Activated CD8-positive, alpha-beta memory T cell treated with anti-CD3 and anti-CD28 coated beads for 36 hours (primary cell): Measurements from ENCODE around the gene PRKAR1B. TPM values are rescaled to one million over a fixed set of nuclear protein-coding genes. Genes with fewer than 3 reads are reported as not detected.
"Not testable (repeated sequence)": the region's sequence is repeated elsewhere in the genome, so short reads cannot be mapped to it uniquely, and the experiment has no call there.

ENCODE experiments used
- CTCF ChIA-PET: fragments of 350-600 bp; sonication (Branson Sonifier 250); formaldehyde crosslinking; loops from one replicate; lab custom pipeline; 2021; ENCODE audit warnings: antibody characterized with exemption; lab: Charles Lee
- POLR2A ChIA-PET: fragments of 350-600 bp; sonication (Branson Sonifier 250); formaldehyde crosslinking; loops from one replicate; lab custom pipeline; 2021; ENCODE audit warnings: antibody characterized with exemption; lab: Charles Lee
- total RNA-seq, 2 experiments: library from RNA; stranded (reverse); gene quantifications; one replicate each; pipeline ENCODE4 v1.2.3, GENCODE V29; 2021

The PRKAR1B gene
- total RNA-seq, 2 experiments from 2014 or later = 33.5 to 34.5 TPM

DNA sequence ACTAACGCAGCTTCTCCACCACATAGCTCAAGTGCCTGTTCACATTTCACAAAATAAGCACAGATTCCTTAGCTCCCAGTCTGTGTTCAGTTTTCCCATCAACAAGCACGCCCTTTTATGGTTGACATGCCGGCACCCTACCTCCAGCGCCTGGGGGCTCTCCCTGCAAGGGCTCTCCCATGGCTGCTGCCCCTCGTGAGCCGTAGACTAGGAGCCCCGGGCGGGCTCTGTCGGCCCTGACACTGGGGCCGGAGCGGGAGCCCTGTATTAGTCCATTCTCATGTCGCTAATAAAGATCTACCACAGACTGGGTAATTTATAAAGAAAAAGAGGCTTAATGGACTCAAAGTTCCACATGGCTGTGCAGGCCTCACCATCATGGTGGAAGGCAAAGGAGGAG, 34.0 kb upstream of the PRKAR1B start:
- CTCF ChIA-PET = interaction anchor here (0.8 kb wide), 1 partner anchor 428 kb away, joined by 3 read pairs; no protein-coding TSS in a partner anchor
- POLR2A ChIA-PET = no interaction called here

DNA sequence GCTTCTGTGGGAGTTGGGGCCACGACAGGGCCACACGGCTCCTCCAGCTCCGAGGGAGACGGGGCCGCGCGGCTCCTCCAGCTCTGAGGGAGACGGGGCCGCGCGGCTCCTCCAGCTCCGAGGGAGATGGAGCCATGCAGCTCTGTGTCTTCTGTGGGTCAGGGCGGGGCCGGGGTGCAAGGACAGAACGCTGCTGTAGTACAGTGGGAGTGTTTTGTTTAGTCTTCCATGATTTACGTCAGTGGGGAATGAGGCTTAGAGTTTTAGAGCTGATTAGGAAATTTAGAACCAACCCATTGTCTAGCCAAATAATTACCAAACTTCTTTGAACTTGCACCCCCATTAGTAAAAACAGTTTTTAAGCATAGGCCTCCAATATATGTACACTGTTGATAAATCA, 32.9 kb upstream of the PRKAR1B start:
- POLR2A ChIA-PET = no interaction called here

DNA sequence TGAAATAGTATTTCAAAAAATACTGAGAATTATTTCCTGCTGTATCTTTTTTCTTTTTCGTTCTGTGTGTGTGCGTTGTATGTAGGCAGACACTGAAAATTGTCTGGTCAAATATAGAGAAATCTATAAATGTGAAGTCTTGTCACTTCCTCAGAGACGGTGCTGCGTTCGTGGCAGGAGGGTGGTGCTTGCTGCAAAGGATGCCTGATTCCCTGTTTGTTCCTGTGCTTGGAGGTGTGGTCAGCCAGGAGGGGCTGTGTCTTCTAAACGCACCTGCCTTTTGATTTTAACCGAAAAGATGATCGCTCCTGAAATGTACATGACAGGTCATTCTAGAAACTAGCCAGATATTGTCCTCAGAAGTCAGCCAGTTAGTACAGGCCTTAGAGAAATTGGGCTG, 32.5 kb upstream of the PRKAR1B start:
- CTCF ChIA-PET = no interaction called here
- POLR2A ChIA-PET = no interaction called here

More for the DNA sequence above, 32.9 kb upstream of the PRKAR1B start:
- CTCF ChIA-PET = no interaction called here

DNA sequence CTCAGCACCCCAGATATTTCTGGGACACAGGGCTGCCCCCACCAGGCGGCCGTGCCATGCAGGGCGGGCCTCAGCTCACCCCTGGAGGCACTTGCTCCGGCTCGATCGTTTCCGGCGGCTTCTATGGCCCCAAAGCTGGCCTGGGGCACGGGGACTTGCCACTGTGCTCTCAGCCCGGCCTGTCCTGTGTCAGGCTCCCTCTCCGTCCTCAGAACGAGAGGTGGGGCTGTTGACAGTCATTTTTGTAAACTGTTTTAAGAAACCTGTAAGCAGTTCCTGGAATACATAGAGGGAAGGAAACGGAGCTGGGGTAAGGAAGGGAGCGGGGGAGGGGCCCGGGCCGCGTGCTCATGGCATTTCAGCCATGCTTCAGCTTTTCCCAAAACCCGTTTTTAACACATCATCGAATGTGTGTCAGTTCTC, 30.7 kb upstream of the PRKAR1B start:
- POLR2A ChIA-PET = no interaction called here
- CTCF ChIA-PET = no interaction called here

DNA sequence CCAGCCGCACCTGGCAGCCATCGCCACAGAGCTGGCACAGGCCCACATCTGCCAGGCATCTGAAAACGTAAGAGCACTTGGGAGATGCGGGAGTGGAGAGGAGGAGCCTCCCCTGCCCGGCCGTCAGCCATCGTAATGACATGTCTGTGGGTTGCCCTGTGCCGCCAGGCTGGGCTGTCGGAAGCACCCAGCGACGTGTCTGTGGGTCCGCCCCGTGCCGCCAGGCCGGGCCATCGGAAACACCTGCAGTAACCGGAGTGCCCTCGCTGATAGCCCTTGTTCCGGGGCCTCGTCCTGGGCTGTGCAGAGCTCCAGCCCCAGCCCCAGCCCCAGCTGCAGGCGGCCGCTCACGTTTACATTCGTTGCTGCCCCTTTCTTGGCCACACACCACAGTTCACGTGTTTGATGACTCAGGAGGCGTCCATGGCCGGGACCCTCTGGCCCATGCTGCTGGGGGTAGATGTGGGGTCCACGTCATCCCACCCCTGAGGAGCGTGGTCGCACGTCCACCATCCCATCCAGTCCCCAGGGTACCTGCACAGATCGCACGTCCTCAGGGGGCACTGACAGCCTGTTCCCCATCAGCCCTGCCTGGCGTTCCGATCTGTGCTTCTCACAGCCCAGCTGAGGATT, 30.0 kb upstream of the PRKAR1B start:
- ChIA-PET POLR2A (no interaction called here), CTCF (no interaction called here)

DNA sequence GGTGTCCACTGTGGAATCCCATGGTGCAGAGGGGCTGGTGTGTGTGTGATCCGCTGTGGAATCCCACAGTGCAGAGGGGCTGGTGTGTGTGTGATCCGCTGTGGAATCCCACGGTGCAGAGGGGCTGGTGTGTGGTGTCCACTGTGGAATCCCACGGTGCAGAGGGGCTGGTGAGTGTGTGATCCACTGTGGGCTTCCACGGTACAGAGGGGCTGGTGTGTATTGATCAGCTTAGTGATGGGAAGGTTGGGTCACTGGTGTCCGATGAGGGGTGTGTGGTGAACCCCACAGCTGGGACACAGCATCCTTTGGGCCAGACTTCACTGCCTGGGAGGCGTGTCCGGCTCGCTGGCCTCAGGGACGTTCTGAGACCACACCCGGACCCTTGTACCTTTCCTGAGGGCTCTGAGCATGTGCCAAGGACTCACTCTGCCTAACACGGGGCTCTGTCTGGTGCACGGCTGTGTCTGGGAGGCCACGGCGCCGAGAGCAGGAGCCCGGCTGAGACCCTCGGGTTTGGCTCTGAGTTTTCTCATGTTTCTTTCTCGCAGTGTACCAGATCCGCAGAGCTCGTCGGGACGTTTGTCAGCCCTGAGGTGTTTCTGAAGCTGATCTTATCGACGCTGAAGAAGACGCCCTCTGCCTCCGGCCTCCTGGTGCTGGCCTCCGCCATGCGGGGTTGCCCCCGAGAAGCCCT, 29.3 kb upstream of the PRKAR1B start:
- ChIA-PET CTCF (no interaction called here), POLR2A (no interaction called here)

DNA sequence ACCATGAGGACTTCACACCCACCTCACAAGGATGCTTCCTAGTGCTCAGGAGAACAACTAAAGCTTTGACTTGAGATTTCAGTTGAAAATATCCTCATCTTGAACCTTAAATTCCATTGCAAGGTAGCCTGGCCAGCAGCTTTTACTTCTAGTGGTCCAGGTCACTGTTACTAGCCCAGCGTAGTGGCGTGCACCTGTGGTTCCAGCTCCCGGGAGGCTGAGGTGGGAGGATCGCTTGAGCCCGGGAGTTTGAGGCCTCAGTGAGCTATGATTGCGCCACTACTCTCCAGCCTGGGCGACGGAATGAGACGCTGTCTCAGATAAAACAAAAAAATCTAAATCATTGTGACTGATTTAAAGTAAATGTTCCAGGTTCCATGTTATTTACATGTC, 28.3 kb upstream of the PRKAR1B start:
- ChIA-PET POLR2A (no interaction called here), CTCF (no interaction called here)

DNA sequence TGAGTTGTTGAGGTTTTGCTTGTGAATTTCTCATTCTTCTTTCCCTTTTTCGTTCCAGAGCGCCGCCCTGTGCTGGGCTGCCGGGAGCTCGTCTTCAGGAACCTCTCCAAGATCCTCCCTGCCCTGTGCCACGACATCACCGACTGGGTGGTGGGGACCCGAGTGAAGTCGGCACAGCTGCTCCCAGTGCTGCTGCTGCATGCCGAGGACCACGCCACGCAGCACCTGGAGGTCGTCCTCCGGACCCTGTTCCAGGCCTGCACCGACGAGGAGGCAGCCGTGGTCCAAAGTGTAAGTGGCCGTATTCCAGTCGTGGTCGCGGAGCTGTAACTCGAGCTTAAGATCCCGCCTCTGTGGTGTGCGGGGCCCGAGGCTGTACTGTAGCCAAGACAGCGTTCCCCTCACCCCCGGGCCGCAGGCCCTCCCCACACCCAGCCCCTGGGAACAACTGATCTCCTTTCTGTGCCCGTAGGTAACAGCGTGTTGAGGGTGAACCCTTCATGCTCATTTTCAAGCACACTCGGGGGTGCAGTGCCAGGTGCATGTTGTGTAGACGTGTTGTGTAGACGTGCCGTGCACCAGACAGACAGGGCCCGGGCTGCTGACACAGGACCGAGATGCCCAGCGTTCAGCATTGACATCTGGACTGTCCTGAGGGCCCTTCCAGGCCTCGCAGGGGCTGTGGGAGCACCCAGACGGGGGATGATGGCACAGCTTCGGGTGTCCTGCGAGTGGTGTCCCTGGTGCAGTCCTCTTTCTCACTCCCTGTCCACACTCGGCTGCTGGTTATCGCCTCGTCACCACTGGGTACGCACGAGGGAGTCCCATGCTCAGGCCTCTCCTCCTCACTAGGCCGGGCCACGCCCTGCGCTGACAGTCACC, 27.7 kb upstream of the PRKAR1B start:
- CTCF ChIA-PET = no interaction called here
- POLR2A ChIA-PET = no interaction called here

DNA sequence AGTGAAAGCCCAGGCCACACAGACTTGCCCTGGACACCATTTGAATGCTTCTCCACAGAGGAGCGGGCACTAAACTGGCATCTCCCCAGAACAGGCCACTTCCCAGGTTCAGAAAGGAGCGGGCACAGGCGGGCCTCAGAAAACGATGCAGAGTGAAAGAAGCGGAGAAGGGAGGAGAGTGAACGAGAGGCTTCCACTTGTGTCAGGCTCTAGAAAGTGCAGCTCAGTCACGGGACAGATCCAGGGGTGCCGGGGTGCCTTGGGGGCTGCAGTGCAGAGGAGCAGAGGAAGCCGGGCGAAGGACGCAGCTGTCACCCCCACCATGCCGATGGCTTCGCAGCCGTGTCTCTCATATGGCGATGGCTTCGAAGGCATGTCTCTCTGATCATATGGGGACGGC, 26.1 kb upstream of the PRKAR1B start:
- ChIA-PET CTCF (no interaction called here), POLR2A (no interaction called here)

DNA sequence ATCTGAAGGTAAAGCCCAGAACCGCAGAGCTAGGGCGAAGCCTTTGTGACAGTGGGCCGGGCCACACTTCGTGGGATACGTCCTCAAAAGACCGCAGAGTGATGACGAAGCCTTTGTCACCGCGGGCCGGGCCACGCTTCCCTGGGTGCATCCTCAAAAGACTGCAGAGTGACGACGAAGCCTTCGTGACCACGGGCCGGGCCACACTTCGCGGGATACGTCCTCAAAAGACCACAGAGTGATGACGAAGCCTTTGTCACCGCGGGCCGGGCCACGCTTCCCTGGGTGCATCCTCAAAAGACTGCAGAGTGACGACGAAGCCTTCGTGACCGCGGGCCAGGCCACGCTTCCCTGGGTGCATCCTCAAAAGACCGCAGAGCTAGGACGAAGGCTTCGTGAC, 25.2 kb upstream of the PRKAR1B start:
- POLR2A ChIA-PET = not testable (repeated sequence)

DNA sequence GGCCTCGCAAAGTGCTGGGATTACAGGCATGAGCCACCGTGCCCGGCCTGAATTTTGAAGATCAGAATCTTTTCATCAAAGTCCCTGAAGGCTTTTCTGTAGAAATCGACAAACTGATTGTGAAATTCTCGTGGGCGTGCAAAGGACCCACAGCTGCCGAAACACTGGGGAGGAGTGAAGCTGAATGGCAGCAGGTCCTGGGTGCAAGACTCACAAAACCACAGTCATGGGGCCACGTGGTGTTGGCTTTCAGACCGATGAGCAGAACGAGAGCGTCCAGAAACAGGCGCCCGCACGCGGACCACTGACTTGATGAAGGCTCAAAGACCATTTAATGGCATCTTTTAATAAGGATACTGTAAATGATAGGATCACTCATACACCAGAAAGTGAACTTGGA, 24.7 kb upstream of the PRKAR1B start:
- ChIA-PET POLR2A (no interaction called here), CTCF (no interaction called here)

More for the DNA sequence above, 25.2 kb upstream of the PRKAR1B start:
- CTCF ChIA-PET = not testable (repeated sequence)

DNA sequence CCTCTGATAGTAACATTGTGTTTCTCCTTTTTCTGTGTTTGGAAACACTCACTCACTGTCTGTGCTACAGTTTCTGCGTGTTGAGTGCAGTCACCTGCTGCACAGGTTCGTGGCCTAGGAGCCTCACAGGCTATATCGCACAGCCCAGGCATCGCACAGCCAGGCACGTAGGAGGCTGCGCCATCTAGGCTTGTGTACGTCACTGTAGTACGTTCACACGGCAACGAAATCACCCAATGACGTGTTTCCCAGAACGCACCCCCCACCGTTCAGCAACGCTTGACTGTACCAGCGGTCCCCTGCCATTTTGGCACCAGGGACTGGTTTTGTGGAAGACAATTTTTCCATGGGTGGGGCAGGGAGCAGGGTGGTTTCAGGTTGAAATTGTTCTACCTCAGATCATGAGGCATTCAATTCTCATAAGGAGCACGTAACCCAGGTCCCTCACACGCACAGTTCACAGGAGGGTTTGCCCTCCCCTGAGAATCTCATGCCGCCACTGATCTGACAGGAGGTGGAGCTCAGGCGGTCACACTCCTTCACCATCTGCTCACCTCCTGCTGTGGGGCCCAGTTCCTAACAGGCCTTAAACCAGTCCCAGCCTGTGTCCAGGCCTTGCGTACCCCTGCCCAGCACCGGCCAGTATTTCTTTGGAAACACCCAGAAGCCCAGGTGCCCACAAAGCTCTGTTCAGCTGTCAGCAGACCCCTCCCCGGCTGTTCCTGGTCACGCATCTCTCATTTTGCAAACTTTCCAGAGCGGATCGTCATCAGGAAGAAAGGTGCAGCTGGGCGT, 23.2 kb upstream of the PRKAR1B start:
- ChIA-PET POLR2A (no interaction called here), CTCF (no interaction called here)

DNA sequence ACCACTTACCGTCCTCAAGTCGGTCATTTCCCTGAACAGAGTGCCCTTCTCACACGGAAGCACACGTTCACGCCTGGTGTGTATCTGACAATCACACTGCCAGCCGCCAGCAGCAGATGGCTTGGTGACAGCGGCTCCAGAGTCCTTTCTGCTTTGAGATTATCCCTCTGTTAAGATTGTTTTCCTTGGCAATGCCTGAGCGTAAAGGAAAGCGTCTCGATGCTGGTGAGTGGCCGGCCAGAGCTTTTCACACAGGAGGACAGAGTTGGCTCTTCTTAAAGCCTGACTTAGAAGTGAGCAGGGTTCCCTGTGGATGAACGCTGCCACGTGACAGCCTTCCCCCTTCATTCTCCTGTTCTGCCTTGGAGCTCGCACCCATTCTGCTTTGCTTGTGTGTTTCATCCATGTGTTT, 22.1 kb upstream of the PRKAR1B start:
- CTCF ChIA-PET = no interaction called here
- POLR2A ChIA-PET = no interaction called here

DNA sequence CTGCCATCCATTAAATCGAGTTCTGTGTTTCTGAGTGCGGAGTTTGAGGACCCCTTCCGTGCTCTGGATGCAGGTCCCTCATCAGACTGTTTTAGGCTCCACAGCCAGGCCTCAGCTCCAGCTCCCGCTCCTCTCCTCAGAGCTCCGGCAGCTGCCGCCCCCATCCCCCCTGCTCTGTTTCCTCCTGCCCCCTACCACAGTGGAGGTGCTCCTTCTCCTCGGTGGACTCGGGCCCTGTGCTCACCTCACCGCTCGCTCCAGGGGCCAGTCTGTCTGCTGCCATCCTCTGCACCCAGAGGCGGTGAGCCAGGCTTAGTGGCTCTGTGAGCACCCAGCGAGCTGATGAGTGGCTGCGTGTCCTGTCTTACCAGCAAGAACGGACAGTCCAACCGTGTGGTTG, 21.4 kb upstream of the PRKAR1B start:
- ChIA-PET CTCF (no interaction called here), POLR2A (no interaction called here)

DNA sequence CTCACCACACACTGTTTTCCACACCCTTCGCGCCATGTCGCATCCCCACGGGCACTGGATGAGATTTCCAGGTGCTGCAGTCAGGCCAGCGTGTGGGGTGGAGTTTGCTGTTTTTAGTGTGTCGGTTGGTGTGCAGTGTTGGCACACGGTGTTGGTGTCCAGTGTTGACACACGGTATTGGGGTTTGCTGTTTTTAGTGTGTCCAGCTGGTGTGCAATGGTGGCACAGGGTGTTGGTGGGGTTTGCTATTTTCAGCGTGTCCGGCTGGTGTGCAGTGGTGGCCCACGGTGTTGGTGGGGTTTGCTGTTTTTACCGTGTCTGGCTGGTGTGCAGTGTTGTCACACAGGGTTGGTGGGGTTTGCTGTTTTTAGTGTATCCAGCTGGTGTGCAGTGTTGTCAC, 20.1 kb upstream of the PRKAR1B start:
- ChIA-PET CTCF (no interaction called here), POLR2A (no interaction called here)

DNA sequence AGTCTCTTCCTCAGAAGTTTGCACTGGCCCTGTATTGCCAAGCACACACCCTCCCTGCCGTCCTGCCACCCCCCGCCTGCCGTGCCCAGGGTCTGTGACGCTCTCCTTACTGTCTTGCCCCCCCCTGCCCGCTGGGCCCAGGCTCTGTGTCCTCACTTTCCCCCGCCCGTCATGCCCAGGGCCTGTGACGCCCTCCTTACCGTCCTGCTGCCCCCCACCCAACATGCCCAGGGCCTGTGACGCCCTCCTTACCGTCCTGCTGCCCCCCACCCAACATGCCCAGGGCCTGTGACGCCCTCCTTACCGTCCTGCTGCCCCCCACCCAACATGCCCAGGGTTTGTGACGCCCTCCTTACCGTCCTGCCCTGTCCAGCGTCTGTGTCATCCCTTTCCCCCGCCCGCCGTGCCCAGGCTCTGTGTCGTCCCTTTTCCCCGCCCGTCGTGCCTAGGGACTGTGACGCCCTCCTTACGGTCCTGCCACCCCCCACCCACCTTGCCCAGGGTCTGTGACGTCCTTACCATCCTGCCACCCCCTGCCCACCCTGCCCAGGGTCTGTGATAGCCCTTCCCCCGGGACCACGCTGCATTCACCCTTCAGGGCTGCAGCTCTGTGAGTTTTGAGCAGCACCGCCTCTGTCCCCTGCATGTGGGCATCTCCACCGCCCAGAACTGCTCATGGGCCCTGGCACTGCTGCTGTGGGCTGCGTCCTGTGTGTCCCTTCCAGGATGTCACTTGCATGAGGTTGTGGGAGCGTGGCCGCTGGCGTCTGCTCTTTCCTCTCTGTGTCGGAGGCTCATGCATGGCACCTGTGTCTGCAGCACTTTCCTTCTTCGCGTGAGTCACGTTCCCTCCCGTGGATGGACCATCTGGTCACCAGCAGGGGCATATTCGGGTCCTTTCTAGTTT, 19.3 kb upstream of the PRKAR1B start:
- CTCF ChIA-PET = no interaction called here
- POLR2A ChIA-PET = no interaction called here

DNA sequence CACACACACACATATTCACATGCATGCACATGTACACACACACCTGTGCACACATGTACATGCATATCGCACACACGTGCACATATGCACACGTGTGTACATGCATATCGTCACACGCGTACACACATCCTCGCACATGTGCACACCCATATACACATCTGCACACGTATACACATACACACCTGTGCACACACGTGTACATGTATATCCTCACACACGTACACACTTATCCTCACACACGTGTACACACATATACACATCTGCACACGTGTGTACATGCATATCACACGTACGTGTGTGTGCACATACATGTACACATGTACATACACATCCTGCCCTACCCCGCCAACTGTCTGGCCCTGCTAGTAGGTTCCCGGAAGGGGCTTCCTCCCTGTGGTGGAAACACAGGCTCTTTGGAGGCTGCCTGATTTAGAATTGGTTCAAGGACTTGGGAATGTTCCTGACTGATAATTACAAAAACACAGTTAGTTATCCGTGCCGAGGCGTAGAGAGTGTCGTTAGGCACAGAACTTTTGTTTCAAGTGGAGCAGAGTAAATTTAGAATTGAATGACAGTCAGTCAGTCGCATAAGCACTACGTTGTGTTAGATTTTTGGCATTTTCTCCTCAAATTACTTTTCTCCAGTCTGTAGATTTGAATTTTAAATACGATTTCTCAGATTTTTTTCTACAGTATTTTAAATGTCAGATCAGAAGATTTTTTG, 18.5 kb upstream of the PRKAR1B start:
- POLR2A ChIA-PET = no interaction called here
- CTCF ChIA-PET = no interaction called here

DNA sequence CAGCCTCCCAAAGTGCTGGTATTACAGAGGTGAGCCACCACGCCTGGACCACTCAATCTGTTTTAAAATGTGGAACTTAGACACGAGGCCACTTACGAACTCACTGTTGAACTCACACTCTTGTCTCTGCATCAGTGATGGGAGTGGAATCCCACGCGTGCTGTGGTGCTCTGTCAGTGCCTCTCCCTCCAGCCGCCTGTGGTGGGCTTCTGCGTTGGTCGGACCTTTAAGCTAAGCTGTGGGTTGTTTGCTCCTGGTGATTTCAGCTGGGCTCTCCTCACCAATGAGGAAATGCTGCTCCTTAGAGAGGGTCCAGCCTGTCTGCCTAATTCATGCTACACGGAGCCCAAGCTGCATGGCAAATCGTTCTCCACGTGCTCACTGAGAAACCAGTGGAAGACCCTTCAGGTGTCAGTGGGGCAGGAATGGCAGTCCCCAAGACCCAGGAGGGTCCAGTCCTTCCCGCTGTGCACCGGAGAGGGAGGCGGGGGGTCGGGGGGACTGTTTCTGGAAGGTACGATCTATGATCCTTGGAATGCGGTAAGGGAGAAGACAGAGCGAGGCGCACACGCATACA, 17.9 kb upstream of the PRKAR1B start:
- CTCF ChIA-PET = no interaction called here
- POLR2A ChIA-PET = no interaction called here
